GM12878 (cell line): ENCODE measurements around the gene SPTLC2. TPM values are rescaled to one million over a fixed set of nuclear protein-coding genes. Genes with fewer than 3 reads are reported as not detected.

ENCODE experiments used
- ATAC-seq: fragments of 200-7000 bp; cut with Tn5 transposase; 3 replicates; pipeline ENCODE4 v1.9.1; 2020; ENCODE audit warnings: mild to moderate bottlenecking, moderate library complexity
- BruUV-seq: library from RNA; stranded (reverse); fragments of 400-500 nt; replicated peaks from 2 replicates; lab custom pipeline; 2021; lab: Mats Ljungman, UMichigan
- CTCF ChIA-PET: fragments of 300-600 bp; sonication (Branson Sonifier 250); formaldehyde crosslinking; extraction: SDS; loops from one replicate; lab custom pipeline; 2021; ENCODE audit warnings: inconsistent platforms; lab: Yijun Ruan, JAX
- POLR2A ChIA-PET: fragments of 350-600 bp; formaldehyde crosslinking; extraction: SDS; loops from one replicate; lab custom pipeline; 2021; ENCODE audit warnings: inconsistent platforms; lab: Charles Lee
- RAD21 ChIA-PET: fragments of 300-600 bp; sonication (Branson Sonifier 250); formaldehyde crosslinking; loops from one replicate; lab custom pipeline; 2023; ENCODE audit warnings: antibody characterized with exemption; ENCODE audit not compliant: unreplicated experiment; lab: Charles Lee
- SMC1A ChIA-PET: fragments of 300-600 bp; sonication (Branson Sonifier 250); formaldehyde crosslinking; loops from one replicate; lab custom pipeline; 2023; ENCODE audit not compliant: unreplicated experiment, uncharacterized antibody; lab: Charles Lee
- DNase-seq: peaks from one replicate; pipeline ENCODE4 v3.0.0-alpha.2; 2011; ENCODE audit warnings: low read depth, low spot score
- FAIRE-seq: peaks from 3 replicates; lab custom pipeline; 2011; peaks lifted over from hg19 to GRCh38; lab: Jason Lieb, UNC
- H2AFZ ChIP-seq: 2 replicates; pipeline ENCODE4 v1.6.0; 2011; ENCODE audit warnings: low read depth, low read length, control low read depth; ENCODE audit not compliant: control insufficient read depth
- H3K27ac ChIP-seq: 2 replicates; pipeline ENCODE4 v1.5.1; 2011; ENCODE audit warnings: control low read depth; ENCODE audit not compliant: control insufficient read depth, insufficient read depth
- H3K27me3 ChIP-seq, 2 experiments: replicated peaks in 1 of 2; 2 replicates each; pipeline versions ENCODE4 v1.6.0 to v1.6.1; 2011; ENCODE audit warnings: low read length in 1 of 2; ENCODE audit not compliant: control insufficient read depth in 2 of 2, insufficient read depth in 2 of 2
- H3K36me3 ChIP-seq, 2 experiments: 2 replicates each; pipeline ENCODE4 v1.5.1; 2011; ENCODE audit warnings: low read length in 1 of 2; ENCODE audit not compliant: control insufficient read depth in 2 of 2, insufficient read depth in 2 of 2
- H3K4me1 ChIP-seq: 2 replicates; pipeline ENCODE4 v1.6.1; 2011; ENCODE audit warnings: mild to moderate bottlenecking, low read length, moderate library complexity, mixed read lengths; ENCODE audit not compliant: control insufficient read depth, insufficient read depth
- H3K4me2 ChIP-seq: 2 replicates; pipeline ENCODE4 v1.6.0; 2011; ENCODE audit warnings: control low read depth; ENCODE audit not compliant: control insufficient read depth, insufficient read depth
- H3K4me3 ChIP-seq: fragments of 200-600 bp; sonication (generic); 2 replicates; pipeline ENCODE4 v1.5.1; 2016
- H3K79me2 ChIP-seq: 2 replicates; pipeline ENCODE4 v1.6.0; 2011; ENCODE audit warnings: low read length; ENCODE audit not compliant: control insufficient read depth, insufficient read depth
- H3K9ac ChIP-seq: 2 replicates; pipeline ENCODE4 v1.8.0; 2011; ENCODE audit warnings: low read length, control low read depth, mixed read lengths; ENCODE audit not compliant: control insufficient read depth, insufficient read depth
- H3K9me3 ChIP-seq: replicated peaks from 3 replicates; pipeline ENCODE4 v1.5.1; 2011; ENCODE audit warnings: mild to moderate bottlenecking, low read length; ENCODE audit not compliant: control insufficient read depth, insufficient read depth
- H4K20me1 ChIP-seq: 2 replicates; pipeline ENCODE4 v1.6.0; 2011; ENCODE audit not compliant: control insufficient read depth, insufficient read depth
- CBFB ChIP-seq: IDR thresholded peaks from 2 replicates; pipeline ENCODE4 v1.6.1; 2016; ENCODE audit warnings: antibody characterized with exemption, low read depth
- EZH2 ChIP-seq: IDR thresholded peaks from 2 replicates; pipeline ENCODE4 v1.6.1; 2012; ENCODE audit warnings: low read depth, mild to moderate bottlenecking, control low read depth, inconsistent platforms, low read length, borderline replicate concordance; ENCODE audit not compliant: control insufficient read depth
- GATAD2B ChIP-seq: fragments of 450-650 bp; conservative IDR thresholded peaks from 2 replicates; pipeline ENCODE4 v1.6.1; 2017; ENCODE audit warnings: low read depth, mild to moderate bottlenecking, moderate library complexity
- KAT2A ChIP-seq: conservative IDR thresholded peaks from 2 replicates; pipeline ENCODE4 v1.6.1; 2011; ENCODE audit warnings: low read depth, low read length; ENCODE audit not compliant: control insufficient read depth
- LARP7 ChIP-seq: fragments of 450-650 bp; IDR thresholded peaks from 2 replicates; pipeline ENCODE4 v1.6.1; 2017; ENCODE audit warnings: mild to moderate bottlenecking
- NBN ChIP-seq: fragments of 450-650 bp; IDR thresholded peaks from 2 replicates; pipeline ENCODE4 v1.6.1; 2016
- NFXL1 ChIP-seq: fragments of 450-650 bp; IDR thresholded peaks from 2 replicates; pipeline ENCODE4 v1.6.1; 2017; ENCODE audit warnings: antibody characterized with exemption, mild to moderate bottlenecking, borderline replicate concordance
- NFYB ChIP-seq: IDR thresholded peaks from 2 replicates; pipeline ENCODE4 v1.6.1; 2011; ENCODE audit warnings: low read depth, mild to moderate bottlenecking, low read length, improper control_type of control experiment, moderate library complexity; ENCODE audit not compliant: insufficient read depth
- POLR2A ChIP-seq: IDR thresholded peaks from 2 replicates; pipeline ENCODE4 v1.6.1; 2011; ENCODE audit warnings: low read depth, mild to moderate bottlenecking, low read length
- RB1 ChIP-seq: fragments of 450-650 bp; formaldehyde crosslinking; IDR thresholded peaks from 2 replicates; pipeline ENCODE4 v1.6.1; 2017; ENCODE audit warnings: mild to moderate bottlenecking, borderline replicate concordance
- SREBF1 ChIP-seq: IDR thresholded peaks from 2 replicates; pipeline ENCODE4 v1.6.1; 2012; ENCODE audit warnings: mild to moderate bottlenecking, low read length
- ZBED1 ChIP-seq: IDR thresholded peaks from 2 replicates; pipeline ENCODE4 v1.6.1; 2016; ENCODE audit warnings: borderline replicate concordance
- WGBS: methylation state at CpG from one replicate; pipeline ENCODE4 v1.1.6; 2016; ENCODE audit warnings: low lambda C conversion rate; ENCODE audit not compliant: insufficient replicate concordance, insufficient coverage; ENCODE audit errors: missing lambda C conversion rate; 5-methylcytosine and 5-hydroxymethylcytosine counted together
- in situ Hi-C: fragments of 300-500 bp; cut with MboI; formaldehyde crosslinking; loops from 9 replicates; pipeline ENCODE4 v1.14.3; 2018; ENCODE audit warnings: mixed read lengths
- intact Hi-C: fragments of 100-400 bp; cut with micrococcal nuclease; formaldehyde crosslinking; loops from one replicate; pipeline ENCODE4 v1.14.2; 2022; ENCODE audit not compliant: unreplicated experiment
- polyA plus RNA-seq, 11 experiments: library from polyadenylated mRNA; depleted of rRNA in 4 of 11; unstranded in 6 of 11; stranded (reverse) in 5 of 11; fragments of >200 nt; fragmentation: Nextera tagmentation in 4 of 11; fragmentation: Illumina TruSeq in 1 of 11; extraction: Ambion mirVana in 4 of 11; extraction: Trizol in 1 of 11; gene quantifications; 1 replicate in 1 of 11; 2 replicates in 10 of 11; pipeline versions ENCODE4 v1.2.1 to v1.2.3, GENCODE V29; 2011 to 2016; ENCODE audit warnings: inconsistent platforms in 2 of 11, missing spikeins in 2 of 11, low read depth in 1 of 11
- total RNA-seq, 4 experiments: library from RNA; depleted of rRNA in 3 of 4; stranded (reverse); fragments of >200 nt in 3 of 4; fragmentation: Illumina TruSeq in 1 of 4; extraction: Trizol in 1 of 4; gene quantifications; 2 replicates each; pipeline versions ENCODE4 v1.2.1 to v1.2.3, GENCODE V29; 2013 to 2021
- TF ChIP-seq, protein P1 (sequence below), 3 experiments: IDR thresholded peaks in 2 of 3; conservative IDR thresholded peaks in 1 of 3; 2 replicates each; pipeline ENCODE4 v1.5.1; 2011; ENCODE audit warnings: low read depth in 3 of 3, low read length in 3 of 3, mild to moderate bottlenecking in 3 of 3, control low read depth in 2 of 3, moderate library complexity in 2 of 3, inconsistent platforms in 1 of 3, mixed read lengths in 1 of 3; ENCODE audit not compliant: control insufficient read depth in 2 of 3, insufficient read depth in 1 of 3; ENCODE audit errors: extremely low read depth in 1 of 3
- TF ChIP-seq, protein P2 (sequence below): fragments of 450-650 bp; formaldehyde crosslinking; IDR thresholded peaks from 2 replicates; pipeline ENCODE4 v1.5.0; 2022; ENCODE audit warnings: mild to moderate bottlenecking, missing genetic modification characterization

SPTLC2 gene
- total and polyA plus RNA-seq, 10 of the 15 experiments (the other 5 are each of a cell fraction or from before 2014, with no cell fraction given), result 6.9 to 35.1 (median 19.7) TPM

DNA sequence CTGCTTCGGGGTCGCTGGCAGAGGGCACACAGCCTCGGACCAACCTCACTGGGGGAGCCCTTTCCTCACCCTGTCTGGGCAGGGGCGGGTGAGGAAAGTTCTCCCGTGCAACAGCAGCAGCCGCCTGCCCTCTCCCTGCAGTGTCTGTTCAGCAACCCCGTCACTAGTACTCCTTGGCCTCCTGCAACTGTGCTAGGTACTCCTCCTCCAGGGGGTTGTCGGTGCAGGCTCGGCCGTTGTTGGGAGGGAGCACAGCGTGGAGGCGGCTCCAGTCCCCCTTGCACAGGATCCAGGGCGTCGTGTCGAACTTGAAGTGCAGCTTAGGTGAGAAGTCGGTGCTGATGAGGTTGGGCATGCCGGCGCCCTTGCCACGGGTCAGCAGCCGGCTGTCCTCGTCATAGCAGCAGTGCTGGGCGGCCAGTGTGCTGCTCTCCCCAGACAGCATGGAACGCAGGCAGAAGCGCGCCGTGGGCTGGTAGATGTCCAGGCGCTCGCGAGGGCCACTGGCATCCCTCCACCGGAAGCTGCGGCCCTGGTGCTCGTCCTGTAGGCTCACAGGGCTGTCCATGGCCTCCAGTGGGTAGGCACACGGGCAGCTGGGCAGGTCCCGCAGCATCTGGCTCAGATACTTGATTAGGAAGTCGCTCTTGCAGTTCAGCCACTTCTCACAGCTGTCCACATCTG, 140.9 kb downstream of the SPTLC2 start (continued):
- TF ChIP-seq, protein P1, sequence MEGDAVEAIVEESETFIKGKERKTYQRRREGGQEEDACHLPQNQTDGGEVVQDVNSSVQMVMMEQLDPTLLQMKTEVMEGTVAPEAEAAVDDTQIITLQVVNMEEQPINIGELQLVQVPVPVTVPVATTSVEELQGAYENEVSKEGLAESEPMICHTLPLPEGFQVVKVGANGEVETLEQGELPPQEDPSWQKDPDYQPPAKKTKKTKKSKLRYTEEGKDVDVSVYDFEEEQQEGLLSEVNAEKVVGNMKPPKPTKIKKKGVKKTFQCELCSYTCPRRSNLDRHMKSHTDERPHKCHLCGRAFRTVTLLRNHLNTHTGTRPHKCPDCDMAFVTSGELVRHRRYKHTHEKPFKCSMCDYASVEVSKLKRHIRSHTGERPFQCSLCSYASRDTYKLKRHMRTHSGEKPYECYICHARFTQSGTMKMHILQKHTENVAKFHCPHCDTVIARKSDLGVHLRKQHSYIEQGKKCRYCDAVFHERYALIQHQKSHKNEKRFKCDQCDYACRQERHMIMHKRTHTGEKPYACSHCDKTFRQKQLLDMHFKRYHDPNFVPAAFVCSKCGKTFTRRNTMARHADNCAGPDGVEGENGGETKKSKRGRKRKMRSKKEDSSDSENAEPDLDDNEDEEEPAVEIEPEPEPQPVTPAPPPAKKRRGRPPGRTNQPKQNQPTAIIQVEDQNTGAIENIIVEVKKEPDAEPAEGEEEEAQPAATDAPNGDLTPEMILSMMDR (IDR thresholded peaks at IDR 0.05 in 2 of 3, conservative IDR thresholded peaks at IDR 0.05 in 1 of 3; ENCODE audit: control insufficient read depth in 2 of 3, extremely low read depth in 1 of 3, insufficient read depth in 1 of 3, low read depth in 3 of 3, low read length in 3 of 3), result no peak

DNA sequence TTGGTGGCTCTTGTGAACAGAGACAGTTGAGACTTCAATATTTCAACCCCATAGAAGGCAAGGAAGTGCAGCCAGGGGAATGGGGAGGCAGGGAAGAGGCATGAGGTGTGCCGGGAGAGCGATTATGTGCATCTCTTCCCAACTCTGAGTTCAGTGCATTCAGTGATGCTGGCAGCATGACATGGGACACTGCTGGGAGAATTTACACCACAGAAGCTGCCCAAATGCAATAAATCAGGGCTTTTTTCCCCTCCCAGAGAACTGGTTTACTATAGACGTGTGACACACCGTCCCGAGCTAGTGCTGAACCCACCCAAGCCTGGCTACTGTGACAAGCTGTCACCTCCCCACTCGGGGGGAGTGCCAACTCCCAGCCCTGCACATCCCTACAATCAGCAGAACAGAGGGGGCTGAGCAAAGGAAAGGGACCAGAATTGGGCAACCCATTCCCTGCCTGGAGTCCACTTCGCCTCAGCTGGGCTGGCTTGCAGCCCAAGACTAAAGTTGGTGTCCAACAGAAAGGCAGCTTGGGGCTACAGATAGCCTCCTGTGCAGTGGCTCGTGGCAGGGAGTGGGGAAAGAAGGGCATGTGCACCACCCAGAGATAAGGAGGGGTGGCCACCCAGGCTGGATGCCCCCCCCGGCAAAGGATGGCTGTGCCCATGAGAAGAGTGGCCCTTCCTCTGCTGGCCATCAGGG, 141.8 kb downstream of the SPTLC2 start:
- WGBS, result 56% methylated on average over 9 of the region's 9 CpGs
- CTCF ChIA-PET, result interaction anchor here (0.8 kb wide), 1 partner anchor 72 kb away, joined by 3 read pairs; no protein-coding TSS in a partner anchor
- Histone ChIP-seq H3K9ac (no peak overlapping the region), H3K27me3 (no peaks in the 10 kb centered on the region; a peak in 1 of 4 replicates), H3K9me3 (no peaks in the 10 kb centered on the region), H4K20me1 (no peaks in the 10 kb centered on the region), H3K79me2 (no peaks in the 10 kb centered on the region), H3K27ac (no peak overlapping the region), H3K4me3 (no peak overlapping the region), H3K4me2 (no peak overlapping the region), H3K4me1 (peaks cover 8% of the 10 kb centered on the region), H2AFZ (no peak overlapping the region), H3K36me3 (peaks cover under 1% of the 10 kb centered on the region in 2 experiments; a peak in 1 of 4 replicates)
- BruUV-seq, result no TSS peak
- SMC1A ChIA-PET, result no interaction called here
- RAD21 ChIA-PET, result no interaction called here
- DNase-seq (no peak), ATAC-seq (no peak), FAIRE-seq (no peak)
- POLR2A ChIA-PET, result no interaction called here
- intact Hi-C loops, result no loop called here
- TF ChIP-seq LARP7, result no peak
- no peak for TF ChIP-seq POLR2A
- TF ChIP-seq, protein P2, sequence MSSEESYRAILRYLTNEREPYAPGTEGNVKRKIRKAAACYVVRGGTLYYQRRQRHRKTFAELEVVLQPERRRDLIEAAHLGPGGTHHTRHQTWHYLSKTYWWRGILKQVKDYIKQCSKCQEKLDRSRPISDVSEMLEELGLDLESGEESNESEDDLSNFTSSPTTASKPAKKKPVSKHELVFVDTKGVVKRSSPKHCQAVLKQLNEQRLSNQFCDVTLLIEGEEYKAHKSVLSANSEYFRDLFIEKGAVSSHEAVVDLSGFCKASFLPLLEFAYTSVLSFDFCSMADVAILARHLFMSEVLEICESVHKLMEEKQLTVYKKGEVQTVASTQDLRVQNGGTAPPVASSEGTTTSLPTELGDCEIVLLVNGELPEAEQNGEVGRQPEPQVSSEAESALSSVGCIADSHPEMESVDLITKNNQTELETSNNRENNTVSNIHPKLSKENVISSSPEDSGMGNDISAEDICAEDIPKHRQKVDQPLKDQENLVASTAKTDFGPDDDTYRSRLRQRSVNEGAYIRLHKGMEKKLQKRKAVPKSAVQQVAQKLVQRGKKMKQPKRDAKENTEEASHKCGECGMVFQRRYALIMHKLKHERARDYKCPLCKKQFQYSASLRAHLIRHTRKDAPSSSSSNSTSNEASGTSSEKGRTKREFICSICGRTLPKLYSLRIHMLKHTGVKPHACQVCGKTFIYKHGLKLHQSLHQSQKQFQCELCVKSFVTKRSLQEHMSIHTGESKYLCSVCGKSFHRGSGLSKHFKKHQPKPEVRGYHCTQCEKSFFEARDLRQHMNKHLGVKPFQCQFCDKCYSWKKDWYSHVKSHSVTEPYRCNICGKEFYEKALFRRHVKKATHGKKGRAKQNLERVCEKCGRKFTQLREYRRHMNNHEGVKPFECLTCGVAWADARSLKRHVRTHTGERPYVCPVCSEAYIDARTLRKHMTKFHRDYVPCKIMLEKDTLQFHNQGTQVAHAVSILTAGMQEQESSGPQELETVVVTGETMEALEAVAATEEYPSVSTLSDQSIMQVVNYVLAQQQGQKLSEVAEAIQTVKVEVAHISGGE (CRISPR knock-in tag), result no peak
- no peak for TF ChIP-seq SREBF1
- no peak for TF ChIP-seq NFYB
- TF ChIP-seq GATAD2B, result no peak
- no peak for TF ChIP-seq ZBED1
- no peak for TF ChIP-seq CBFB
- TF ChIP-seq RB1, result no peak
- TF ChIP-seq NFXL1, result no peak
- no peak for TF ChIP-seq NBN
- TF ChIP-seq EZH2, result no peak
- no peak for TF ChIP-seq KAT2A
- in situ Hi-C loops, result no loop called here
